HL-60 (cell line): Measurements from ENCODE around the gene TUBB.

Experiments used
- DNase-seq, 2 experiments: peaks; one replicate each; pipeline ENCODE4 v3.0.0-alpha.2; 2010 to 2020; ENCODE audit warnings: low read depth in 1 of 2, low spot score in 1 of 2
- H3K27ac ChIP-seq: fragments of 250-450 bp; sonication (Bioruptor Pico); replicated peaks from 2 replicates; pipeline ENCODE4 v1.5.1; 2020; ENCODE audit warnings: mild to moderate bottlenecking, moderate library complexity
- H3K27me3 ChIP-seq: fragments of 250-450 bp; sonication (Bioruptor Pico); 2 replicates; pipeline ENCODE4 v1.5.1; 2021; ENCODE audit warnings: mild to moderate bottlenecking, moderate library complexity; ENCODE audit not compliant: insufficient read depth, poor library complexity, severe bottlenecking
- H3K4me3 ChIP-seq: replicated peaks from 2 replicates; pipeline ENCODE4 v1.5.1; 2011; ENCODE audit warnings: mild to moderate bottlenecking, control low read depth, low read length; ENCODE audit not compliant: insufficient read depth
- CTCF ChIP-seq: IDR thresholded peaks from one replicate; pipeline ENCODE4 v1.5.1; 2011; ENCODE audit warnings: low read length, control low read depth, inconsistent platforms; ENCODE audit not compliant: insufficient read depth
- GABPA ChIP-seq: IDR thresholded peaks from 2 replicates; pipeline ENCODE4 v1.6.1; 2012; ENCODE audit warnings: low read depth
- POLR2AphosphoS5 ChIP-seq: IDR thresholded peaks from 2 replicates; pipeline ENCODE4 v1.6.1; 2012; ENCODE audit warnings: low read depth
- REST ChIP-seq: IDR thresholded peaks from 2 replicates; pipeline ENCODE4 v1.6.1; 2012; ENCODE audit warnings: low read depth; ENCODE audit not compliant: insufficient replicate concordance
- SPI1 ChIP-seq: IDR thresholded peaks from 2 replicates; pipeline ENCODE4 v1.6.1; 2012; ENCODE audit warnings: low read depth, mild to moderate bottlenecking, borderline replicate concordance

Gene TUBB

GRCh38 chr6:30683980-30684338, 36.2 kb upstream of the TUBB start:
- TF ChIP-seq SPI1 (no peak), REST (no peak), POLR2AphosphoS5 (no peak), CTCF (no peak), GABPA (no peak)
- Histone ChIP-seq H3K27me3 (no peaks in the 10 kb centered on the region), H3K4me3 (peak overlapping the region; percentile 60), H3K27ac (peak overlapping the region; percentile 94)
- DNase-seq: peak in 1 of 2 experiments; percentile 13

DNA sequence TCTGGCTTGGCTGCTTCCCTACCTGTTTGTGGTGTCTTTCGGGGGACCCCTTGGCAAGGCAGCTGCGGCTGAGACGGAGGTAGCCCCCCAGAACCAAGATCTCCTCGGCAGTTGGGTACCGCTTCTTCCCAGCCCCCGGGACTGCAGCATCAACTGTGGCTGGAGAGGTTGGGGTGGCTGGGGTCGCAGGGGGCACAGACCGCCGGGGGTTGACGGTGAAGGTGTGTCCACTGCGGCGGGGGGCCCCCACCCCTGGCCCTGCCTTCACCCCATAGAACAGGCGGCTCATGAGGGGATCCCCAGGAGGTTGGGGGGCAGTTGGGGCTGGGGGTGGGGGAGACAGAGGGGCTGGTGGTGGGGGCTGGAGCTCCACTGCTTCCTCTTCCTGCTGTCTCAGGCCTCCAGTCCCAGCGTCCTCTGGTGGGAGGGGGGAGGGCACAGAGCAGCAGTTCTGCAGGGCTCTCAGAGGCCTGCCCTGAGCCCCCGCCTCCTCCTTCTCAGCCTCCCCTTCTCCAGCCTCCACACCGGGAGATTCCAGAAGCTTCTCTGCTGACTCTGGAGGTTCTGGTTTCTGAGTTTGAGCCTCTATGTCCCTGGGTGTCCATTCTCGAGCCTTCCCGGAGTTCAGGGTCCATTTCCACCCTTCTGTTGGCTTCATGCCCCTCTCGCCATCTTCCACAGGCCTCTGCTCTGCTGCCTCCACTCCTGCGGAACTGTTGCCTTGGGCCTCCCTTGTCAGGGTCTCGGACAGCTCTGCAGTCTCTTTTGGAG, 35.6 kb upstream of the TUBB start:
- Histone ChIP-seq H3K4me3 (peak overlapping the region; percentile 60), H3K27ac (peak overlapping the region; percentile 94), H3K27me3 (no peaks in the 10 kb centered on the region)
- TF ChIP-seq REST: no peak
- TF ChIP-seq CTCF: no peak
- TF ChIP-seq GABPA: no peak
- no peak for TF ChIP-seq SPI1
- TF ChIP-seq POLR2AphosphoS5: no peak
- peak in 1 of 2 experiments; percentile 90 for DNase-seq

- Histone ChIP-seq H3K27me3 (no peaks in the 10 kb centered on the region), H3K27ac (peak overlapping the region; percentile 94), H3K4me3 (peak overlapping the region; percentile 60)
- no peak for TF ChIP-seq GABPA
- peak; percentile 9 for TF ChIP-seq CTCF
- DNase-seq: peak in 1 of 2 experiments; percentile 55
Measured at GRCh38 chr6:30685157-30686008, 34.8 kb upstream of the TUBB start.
